Measurements from ENCODE around the gene IFITM10.

Gene IFITM10

GRCh38 chr11:1750481-1750839 lies at the start of gene IFITM10:
Gene IFITM10 (minus strand): TSS chr11:1750595. CDS start chr11:1750442, 153 bp downstream.
- DNase-seq (ENCODE audit: low spot score): no peak
- Histone ChIP-seq H3K27ac (peak within 1 kb of the TSS; percentile 77 to 87), H3K4me3 (peak within 1 kb of the TSS; percentile 72)
- no peak for TF ChIP-seq CTCF (IDR thresholded peaks at IDR 0.05)

GRCh38 chr11:1797391-1798125 lies 47.2 kb upstream of the IFITM10 start:
- Histone ChIP-seq H3K4me3 (no peak overlapping the region), H3K27ac (no peak overlapping the region)

GRCh38 chr11:1796413-1797011 lies 46.1 kb upstream of the IFITM10 start:
- Histone ChIP-seq H3K4me3 (no peak overlapping the region), H3K27ac (no peak overlapping the region)
- TF ChIP-seq CTCF (IDR thresholded peaks at IDR 0.05): no peak
- no peak for DNase-seq (ENCODE audit: low spot score)

More at GRCh38 chr11:1797391-1798125, 47.2 kb upstream of the IFITM10 start:
- TF ChIP-seq CTCF (IDR thresholded peaks at IDR 0.05): no peak
- DNase-seq (ENCODE audit: low spot score): peak; percentile 12

GRCh38 chr11:1793081-1793480 lies 42.7 kb upstream of the IFITM10 start:
- no peak for DNase-seq (ENCODE audit: low spot score)
- no peak overlapping the region for H3K4me3 ChIP-seq
- TF ChIP-seq CTCF (IDR thresholded peaks at IDR 0.05): no peak
- H3K27ac ChIP-seq: no peak overlapping the region

- no peak for TF ChIP-seq CTCF (IDR thresholded peaks at IDR 0.05)
- DNase-seq (ENCODE audit: low spot score): no peak
- H3K4me3 ChIP-seq: no peak overlapping the region
- no peak overlapping the region for H3K27ac ChIP-seq
Measured at GRCh38 chr11:1792461-1792860, 42.1 kb upstream of the IFITM10 start.

GRCh38 chr11:1791912-1792311 lies 41.5 kb upstream of the IFITM10 start:
- Histone ChIP-seq H3K27ac (no peak overlapping the region), H3K4me3 (no peak overlapping the region)
- no peak for DNase-seq (ENCODE audit: low spot score)
- TF ChIP-seq CTCF (IDR thresholded peaks at IDR 0.05): no peak

GRCh38 chr11:1786466-1786865 lies 36.1 kb upstream of the IFITM10 start:
- H3K4me3 ChIP-seq: no peak overlapping the region
- no peak for TF ChIP-seq CTCF (IDR thresholded peaks at IDR 0.05)
- no peak for DNase-seq (ENCODE audit: low spot score)
- no peak overlapping the region for H3K27ac ChIP-seq

Measured in coronary artery (tissue), 2 donors.